Measurements from ENCODE around the gene GLO1.

The GLO1 gene

DNA sequence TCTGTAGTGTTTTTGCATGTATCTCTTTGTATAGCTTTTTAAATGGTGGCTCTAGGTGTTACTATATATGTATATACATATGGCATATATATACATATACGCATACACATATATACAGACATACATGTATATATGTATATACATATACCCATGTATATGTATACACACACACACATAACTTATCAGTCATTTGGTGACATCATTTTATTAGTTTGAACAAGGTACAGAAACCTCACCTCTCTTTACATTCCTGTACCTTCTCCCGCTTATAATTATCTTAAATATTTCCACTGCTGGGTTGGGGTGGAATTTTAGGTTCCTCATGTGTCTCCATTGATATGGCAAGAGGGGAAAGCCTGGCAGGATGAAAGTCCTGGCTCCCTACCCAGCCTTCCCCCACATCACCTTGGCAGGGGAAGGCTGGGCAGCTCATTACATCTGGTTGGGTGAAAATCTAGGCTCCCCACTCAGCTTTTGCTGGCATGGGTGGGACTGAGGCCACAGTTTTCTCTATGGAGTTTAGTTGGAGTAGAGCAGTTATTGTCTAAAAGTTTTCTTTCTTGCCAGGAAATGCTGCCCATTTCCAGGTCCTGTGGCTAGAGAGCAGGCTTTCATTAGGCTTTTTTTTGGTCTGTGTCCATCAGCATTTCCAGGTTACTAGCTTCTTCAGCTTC, 7.6 kb downstream of the GLO1 start:
- intact Hi-C loops (cut with DNase I; ENCODE audit: low total_unique reads), result no loop called here
- no peak for DNase-seq
- TF ChIP-seq, protein P1, sequence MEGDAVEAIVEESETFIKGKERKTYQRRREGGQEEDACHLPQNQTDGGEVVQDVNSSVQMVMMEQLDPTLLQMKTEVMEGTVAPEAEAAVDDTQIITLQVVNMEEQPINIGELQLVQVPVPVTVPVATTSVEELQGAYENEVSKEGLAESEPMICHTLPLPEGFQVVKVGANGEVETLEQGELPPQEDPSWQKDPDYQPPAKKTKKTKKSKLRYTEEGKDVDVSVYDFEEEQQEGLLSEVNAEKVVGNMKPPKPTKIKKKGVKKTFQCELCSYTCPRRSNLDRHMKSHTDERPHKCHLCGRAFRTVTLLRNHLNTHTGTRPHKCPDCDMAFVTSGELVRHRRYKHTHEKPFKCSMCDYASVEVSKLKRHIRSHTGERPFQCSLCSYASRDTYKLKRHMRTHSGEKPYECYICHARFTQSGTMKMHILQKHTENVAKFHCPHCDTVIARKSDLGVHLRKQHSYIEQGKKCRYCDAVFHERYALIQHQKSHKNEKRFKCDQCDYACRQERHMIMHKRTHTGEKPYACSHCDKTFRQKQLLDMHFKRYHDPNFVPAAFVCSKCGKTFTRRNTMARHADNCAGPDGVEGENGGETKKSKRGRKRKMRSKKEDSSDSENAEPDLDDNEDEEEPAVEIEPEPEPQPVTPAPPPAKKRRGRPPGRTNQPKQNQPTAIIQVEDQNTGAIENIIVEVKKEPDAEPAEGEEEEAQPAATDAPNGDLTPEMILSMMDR (IDR thresholded peaks at IDR 0.05), result no peak
- no peaks in the 10 kb centered on the region for H3K4me1 ChIP-seq
- peaks cover 0 to 4% (median 0%) of the 10 kb centered on the region in 3 donors for H3K36me3 ChIP-seq
- H3K9me3 ChIP-seq, result no peaks in the 10 kb centered on the region
- H3K4me3 ChIP-seq, result no peak overlapping the region
- H3K27me3 ChIP-seq, result no peaks in the 10 kb centered on the region
- no peak overlapping the region for H3K27ac ChIP-seq

DNA sequence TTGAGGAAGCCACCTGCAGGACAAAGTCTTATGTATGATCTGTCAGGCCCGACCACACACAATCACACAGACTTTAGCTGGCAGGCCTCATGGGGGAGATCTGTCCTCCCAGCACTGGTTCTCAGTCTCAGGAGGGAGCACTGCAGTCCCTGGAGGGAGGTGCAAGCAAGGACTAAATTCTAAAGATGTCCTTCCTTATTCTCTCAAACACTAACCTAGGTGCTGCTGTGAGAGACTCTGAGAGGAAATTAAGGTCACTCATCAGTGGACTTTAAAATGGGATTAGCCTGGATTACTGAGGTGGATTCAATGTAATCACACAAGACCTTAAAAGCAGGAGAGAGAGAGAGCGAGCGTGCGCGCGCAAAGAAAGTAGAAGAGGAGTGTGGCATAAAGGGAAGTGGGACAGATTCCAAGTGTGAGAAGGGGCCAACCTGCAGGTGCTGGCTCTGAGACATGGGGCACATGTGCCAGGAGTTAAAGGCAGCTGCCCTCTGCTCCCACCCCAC, 14.3 kb downstream of the GLO1 start:
- H3K4me3 ChIP-seq, result no peak overlapping the region
- H3K9me3 ChIP-seq, result no peaks in the 10 kb centered on the region
- TF ChIP-seq, protein P1 (IDR thresholded peaks at IDR 0.05), result no peak
- intact Hi-C loops (cut with DNase I; ENCODE audit: low total_unique reads), result no loop called here
- H3K27ac ChIP-seq, result no peak overlapping the region
- H3K4me1 ChIP-seq, result peaks cover 0 to 29% (median 2%) of the 10 kb centered on the region in 4 donors
- DNase-seq, result no peak
- peaks cover 0 to 7% (median 4%) of the 10 kb centered on the region in 3 donors for H3K36me3 ChIP-seq
- no peaks in the 10 kb centered on the region for H3K27me3 ChIP-seq

DNA sequence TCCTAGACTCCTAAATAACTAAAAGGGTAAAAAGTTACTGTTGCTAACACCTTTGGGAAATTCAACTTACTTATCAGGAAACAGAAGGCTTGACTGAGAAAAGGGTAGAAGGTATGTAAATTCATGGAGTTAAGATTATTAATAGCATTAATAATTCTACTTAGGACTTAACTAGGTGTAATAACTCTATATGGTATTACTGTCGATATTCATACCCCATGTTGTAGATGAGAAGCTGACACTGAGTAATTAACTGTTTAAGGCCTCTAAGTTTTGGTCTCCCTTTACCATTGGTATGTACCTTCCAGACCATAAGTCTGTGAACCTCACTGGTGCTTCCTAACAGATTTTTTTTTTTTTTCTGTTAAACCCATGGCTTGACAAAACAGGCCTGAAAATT, 15.4 kb downstream of the GLO1 start:
- Histone ChIP-seq H3K36me3 (peaks cover 0 to 15% (median 13%) of the 10 kb centered on the region in 3 donors), H3K4me3 (no peak overlapping the region), H3K27me3 (no peaks in the 10 kb centered on the region), H3K9me3 (no peaks in the 10 kb centered on the region), H3K4me1 (peaks cover 0 to 29% (median 2%) of the 10 kb centered on the region in 4 donors), H3K27ac (peak overlapping the region in 1 of 2 donors; percentile 51)
- DNase-seq, result no peak
- intact Hi-C loops (cut with DNase I; ENCODE audit: low total_unique reads), result no loop called here
- TF ChIP-seq, protein P1 (IDR thresholded peaks at IDR 0.05), result no peak

DNA sequence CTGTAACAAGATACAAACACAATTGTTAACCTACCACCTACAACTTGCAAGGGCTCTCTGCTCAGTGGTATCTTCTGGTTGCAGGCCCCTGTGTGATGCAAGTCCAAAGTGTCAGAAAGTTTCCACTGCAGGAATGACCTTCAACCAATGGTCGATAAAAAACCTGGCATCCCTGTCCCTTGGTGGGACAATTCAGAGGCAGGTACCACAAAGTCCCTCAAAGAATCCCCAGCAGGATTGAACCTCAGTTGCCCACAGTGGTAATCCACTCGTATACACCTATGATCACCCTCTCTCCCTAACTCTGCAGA, 15.9 kb downstream of the GLO1 start:
- TF ChIP-seq, protein P1 (IDR thresholded peaks at IDR 0.05), result no peak
- Histone ChIP-seq H3K27ac (peak overlapping the region in 1 of 2 donors; percentile 51), H3K36me3 (peaks cover 0 to 20% (median 16%) of the 10 kb centered on the region in 3 donors), H3K4me1 (peaks cover 0 to 29% (median 2%) of the 10 kb centered on the region in 4 donors), H3K4me3 (no peak overlapping the region), H3K9me3 (no peaks in the 10 kb centered on the region), H3K27me3 (no peaks in the 10 kb centered on the region)
- intact Hi-C loops (cut with DNase I; ENCODE audit: low total_unique reads), result no loop called here
- no peak for DNase-seq

DNA sequence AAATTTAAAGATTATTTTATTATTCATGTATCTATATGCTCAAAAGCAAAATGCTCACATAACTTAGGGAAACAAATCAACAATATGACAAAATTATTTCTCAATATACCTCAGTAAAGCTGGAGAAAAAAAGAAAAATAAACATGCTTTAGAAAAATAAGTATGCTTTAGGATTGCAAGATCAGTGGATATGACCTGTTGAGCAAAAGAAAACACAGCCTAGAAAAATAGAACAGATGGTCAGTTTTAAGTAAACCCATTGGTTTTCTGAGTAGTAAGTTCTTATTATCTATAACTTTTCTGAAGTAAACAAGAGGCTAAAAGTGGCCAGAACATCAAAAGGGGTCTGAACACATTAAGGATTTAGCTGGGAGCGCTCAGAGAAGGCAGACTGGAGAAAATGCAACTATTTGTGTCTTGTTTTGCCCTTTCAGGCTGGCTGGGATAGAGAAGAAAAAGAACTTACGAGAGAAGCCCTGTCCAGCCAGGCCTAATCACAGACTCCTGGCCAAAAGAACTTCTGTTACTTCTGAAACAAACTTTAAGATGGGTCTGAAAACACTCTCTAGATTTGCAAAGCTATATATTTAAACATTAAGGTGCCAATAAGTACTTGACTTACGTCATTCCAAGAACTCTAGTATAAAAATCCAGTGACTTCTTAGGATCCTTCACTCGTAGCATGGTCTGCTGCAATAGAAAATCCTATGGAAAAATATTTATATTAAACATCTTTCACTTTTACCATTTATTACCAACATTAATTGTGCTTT, 16.5 kb downstream of the GLO1 start:
- peaks cover 5 to 22% (median 20%) of the 10 kb centered on the region in 3 donors for H3K36me3 ChIP-seq
- TF ChIP-seq, protein P1 (IDR thresholded peaks at IDR 0.05), result no peak
- peak overlapping the region; percentile 17 to 51 for H3K27ac ChIP-seq
- H3K4me3 ChIP-seq, result no peak overlapping the region
- H3K27me3 ChIP-seq, result no peaks in the 10 kb centered on the region
- peaks cover 0 to 29% (median 2%) of the 10 kb centered on the region in 4 donors for H3K4me1 ChIP-seq
- intact Hi-C loops (cut with DNase I; ENCODE audit: low total_unique reads), result no loop called here
- H3K9me3 ChIP-seq, result no peaks in the 10 kb centered on the region
- no peak for DNase-seq
